Left forelimb (tissue), 1 donor: ENCODE results near the gene C17orf114.

Experiments used
- DNase-seq: peaks from one replicate; pipeline ENCODE4 v3.0.0-alpha.2; 2018; ENCODE audit warnings: low spot score

Gene C17orf114

DNA sequence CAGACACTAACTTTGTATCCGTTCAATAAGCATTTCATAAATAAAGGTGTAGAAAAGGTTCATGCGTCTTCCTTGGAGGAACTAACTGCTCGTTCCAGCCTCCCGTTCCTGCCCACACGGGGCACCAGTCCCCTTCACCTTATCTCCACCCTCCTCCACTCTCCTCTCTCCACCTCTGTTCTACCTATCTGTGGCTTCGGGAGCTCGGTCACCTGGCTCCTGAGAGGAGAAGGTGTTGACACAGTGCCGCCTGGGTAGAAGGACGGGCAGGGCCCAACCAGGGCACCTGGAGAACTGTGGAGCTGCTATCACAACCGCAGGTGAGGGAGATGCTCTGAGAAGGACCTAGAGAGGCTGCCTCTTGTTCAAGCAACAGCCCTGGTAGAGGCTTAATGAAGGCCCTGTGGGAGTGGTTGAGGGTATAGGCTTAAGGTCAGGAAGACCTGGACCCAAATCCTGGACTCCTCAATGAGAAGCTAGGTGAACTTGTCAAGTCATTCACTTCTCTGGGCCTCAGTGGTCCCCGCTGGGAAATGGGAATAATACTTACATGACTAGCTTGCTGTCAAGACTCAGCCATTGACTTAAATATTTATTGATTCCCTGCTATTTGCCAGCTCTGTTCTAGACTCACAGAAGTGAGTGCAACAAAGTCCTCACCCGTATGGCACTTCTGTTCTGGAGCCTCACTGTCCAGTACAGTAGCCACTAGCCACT lies 21.4 kb upstream of the C17orf114 start:
- DNase-seq = no peak

- DNase-seq = no peak
Observed at GRCh38 chr17:4822835-4823234, 20.7 kb upstream of the C17orf114 start.

DNA sequence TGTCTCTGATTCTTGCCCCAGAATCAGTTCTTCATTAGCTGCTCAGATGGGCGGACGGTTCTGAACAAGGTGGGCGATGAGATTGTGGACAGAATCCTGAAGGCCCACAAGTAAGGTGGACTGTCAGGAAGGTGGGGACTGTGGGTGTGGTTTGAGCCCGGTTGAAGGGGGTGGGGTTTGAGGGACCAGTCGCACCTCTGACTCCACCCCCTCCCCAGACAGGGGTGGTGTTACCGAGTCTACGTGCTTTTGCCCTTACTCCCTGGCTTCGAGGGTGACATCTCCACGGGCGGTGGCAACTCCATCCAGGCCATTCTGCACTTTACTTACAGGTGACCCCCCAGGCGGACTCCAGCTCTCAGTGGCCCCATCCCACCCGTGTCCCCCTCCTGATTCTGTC lies 16.1 kb upstream of the C17orf114 start:
- DNase-seq = no peak

GRCh38 chr17:4816826-4817225 lies 14.7 kb upstream of the C17orf114 start:
- DNase-seq = no peak

DNA sequence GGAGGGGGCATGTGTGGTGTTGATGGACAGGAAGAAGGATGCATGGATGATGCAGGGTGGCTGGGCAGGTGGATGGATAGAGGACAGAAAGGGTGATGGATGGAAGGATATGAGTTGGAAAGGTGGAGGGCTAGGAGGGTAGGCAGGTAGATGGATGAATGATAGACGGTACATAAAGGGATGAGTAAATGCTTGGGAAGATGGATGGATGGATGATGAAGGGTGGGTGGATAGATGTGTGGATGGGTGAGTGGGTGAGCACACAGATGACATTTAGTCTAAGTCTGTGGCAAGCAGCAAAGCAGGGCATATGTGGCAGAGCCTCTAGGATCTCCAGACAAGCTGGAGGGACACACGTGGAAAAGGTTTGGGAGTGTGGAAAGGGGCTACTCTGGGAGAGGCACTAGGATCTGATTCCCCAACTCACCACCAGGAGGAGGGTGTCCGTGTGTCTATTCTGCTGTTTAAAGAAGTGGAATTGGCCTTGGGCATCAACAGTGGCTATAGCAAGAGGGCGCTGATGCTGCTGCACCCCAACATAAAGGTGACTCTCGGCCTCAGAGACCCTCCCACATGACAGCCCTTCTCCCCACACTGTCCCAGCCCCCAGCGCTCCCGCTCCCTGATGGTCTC lies 13.0 kb upstream of the C17orf114 start:
- DNase-seq = no peak

DNA sequence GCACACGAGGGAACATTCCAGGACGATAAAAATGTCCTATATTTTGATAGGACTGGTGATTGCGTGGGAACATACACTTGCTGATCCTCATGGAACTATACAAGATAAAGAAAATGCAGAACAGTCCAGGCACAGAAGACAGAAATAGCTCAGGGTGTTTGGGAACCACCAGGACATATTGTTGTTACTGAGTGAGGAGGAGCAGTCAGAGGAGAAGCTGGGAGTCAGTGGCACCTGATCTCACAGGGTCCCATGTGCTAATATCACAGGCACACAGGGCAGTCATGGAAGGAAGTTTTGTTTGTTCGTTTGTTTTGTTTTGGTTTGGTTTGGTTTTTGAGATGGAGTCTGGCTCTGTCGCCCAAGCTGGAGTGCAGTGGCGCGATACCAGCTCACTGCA lies 10.6 kb upstream of the C17orf114 start:
- DNase-seq = no peak

- no peak for DNase-seq
Observed at GRCh38 chr17:4811471-4811870, 9.3 kb upstream of the C17orf114 start.

GRCh38 chr17:4810696-4811290 lies 8.7 kb upstream of the C17orf114 start:
- no peak for DNase-seq

- DNase-seq = no peak
Observed at GRCh38 chr17:4808378-4808767, 6.2 kb upstream of the C17orf114 start.

DNA sequence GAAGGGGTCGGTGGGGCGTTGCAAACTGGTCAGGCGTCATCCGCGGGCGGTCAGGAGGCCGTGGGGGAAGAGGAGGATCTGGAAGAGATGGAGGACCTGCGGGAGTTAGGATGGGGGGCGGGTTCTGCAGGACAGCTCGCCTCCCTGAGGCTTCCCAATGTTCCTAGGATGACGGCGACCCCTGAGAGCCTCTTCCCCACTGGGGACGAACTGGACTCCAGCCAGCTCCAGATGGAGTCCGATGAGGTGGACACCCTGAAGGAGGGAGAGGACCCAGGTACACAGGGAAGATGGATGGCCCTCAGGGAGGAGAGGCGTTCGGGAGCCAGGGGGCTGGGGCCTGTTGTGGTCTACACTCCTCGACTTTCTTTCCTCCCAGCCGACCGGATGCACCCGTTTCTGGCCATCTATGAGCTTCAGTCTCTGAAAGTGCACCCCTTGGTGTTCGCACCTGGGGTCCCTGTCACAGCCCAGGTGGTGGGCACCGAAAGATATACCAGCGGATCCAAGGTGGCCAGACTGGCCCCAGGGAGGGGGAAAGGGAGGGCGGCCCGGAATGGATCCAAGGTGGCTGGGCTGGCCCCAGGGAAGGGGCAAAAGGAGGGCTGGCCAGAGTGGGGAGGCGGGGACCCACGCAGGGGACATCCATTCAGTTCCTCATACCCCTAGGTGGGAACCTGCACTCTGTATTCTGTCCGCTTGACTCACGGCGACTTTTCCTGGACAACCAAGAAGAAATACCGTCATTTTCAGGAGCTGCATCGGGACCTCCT lies 5.7 kb upstream of the C17orf114 start:
- no peak for DNase-seq

- peak; percentile 88 for DNase-seq
Observed at GRCh38 chr17:4806777-4807604, 4.9 kb upstream of the C17orf114 start, which contains the start of gene PLD2. Gene PLD2, plus strand, starts transcription at chr17:4807152. Its CDS starts 621 bp downstream, at chr17:4807773.

DNA sequence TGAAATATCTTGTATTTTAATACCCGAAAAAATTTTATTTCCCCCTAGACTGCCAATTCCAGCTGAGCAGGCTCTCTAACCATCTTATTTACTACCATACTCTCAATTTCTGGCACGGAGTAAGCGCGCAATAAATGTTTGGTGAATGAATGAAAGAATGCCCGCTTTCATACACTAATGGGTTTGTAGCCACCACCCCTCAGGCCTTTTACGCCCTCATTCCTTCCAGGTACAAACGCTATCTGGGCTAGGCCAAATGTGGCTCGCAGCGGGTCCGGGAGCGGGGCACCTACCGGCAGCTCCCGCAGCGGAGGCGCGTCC lies 4.3 kb upstream of the C17orf114 start:
- no peak for DNase-seq

DNA sequence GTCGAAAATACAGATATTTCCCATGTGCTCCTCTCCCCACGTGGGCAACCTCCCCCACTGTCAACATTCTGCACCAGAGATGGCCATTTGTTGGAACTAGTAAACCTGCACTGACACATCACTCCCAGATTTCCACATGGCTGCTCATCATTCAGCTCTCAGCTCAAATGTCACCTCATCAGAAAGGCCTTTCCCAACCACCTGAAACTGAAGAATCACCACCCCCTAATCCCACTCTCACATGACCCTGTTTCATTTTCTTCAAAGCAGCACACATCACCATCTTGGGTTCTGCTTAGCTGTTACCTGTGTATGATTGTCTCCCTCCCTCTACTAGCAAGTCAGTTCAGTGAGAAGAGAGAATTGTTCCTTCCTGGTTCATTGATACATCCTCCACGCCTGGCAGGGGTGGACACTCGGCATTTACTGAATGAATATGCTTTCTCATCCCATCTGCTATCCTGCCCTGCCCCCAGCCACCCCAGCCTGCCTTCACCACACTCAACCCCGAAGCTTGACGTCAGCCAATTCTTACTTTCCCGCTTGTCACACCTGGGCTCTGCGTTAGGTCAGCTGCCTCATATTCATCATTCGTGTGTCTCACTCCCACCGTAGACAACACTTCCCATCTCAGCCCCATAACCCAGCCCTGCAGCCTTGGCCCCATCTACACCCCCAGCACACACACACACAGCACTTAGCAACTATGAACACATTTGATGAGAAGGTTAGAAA lies 1.5 kb downstream of the C17orf114 start:
- no peak for DNase-seq

DNA sequence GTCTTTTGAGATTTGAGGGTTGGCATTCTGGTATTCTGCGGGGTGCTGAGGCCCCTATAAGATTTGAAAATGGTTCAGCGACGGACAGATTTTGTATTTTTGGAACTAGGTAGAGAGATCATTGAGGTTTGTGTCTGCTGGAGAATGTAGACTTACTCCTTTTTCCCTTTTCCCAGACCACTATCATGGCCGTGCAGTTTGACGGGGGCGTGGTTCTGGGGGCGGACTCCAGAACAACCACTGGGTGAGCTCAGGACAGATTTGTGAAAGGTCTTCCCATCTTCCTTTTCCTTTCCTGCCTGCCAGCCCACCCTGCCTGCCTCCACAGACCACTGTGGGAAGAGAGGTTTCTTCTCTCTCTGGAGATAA lies 5.6 kb downstream of the C17orf114 start:
- DNase-seq = no peak

- no peak for DNase-seq
Observed at GRCh38 chr17:4795168-4795567, 7.0 kb downstream of the C17orf114 start.

GRCh38 chr17:4790705-4791088 lies 11.4 kb downstream of the C17orf114 start:
- no peak for DNase-seq

DNA sequence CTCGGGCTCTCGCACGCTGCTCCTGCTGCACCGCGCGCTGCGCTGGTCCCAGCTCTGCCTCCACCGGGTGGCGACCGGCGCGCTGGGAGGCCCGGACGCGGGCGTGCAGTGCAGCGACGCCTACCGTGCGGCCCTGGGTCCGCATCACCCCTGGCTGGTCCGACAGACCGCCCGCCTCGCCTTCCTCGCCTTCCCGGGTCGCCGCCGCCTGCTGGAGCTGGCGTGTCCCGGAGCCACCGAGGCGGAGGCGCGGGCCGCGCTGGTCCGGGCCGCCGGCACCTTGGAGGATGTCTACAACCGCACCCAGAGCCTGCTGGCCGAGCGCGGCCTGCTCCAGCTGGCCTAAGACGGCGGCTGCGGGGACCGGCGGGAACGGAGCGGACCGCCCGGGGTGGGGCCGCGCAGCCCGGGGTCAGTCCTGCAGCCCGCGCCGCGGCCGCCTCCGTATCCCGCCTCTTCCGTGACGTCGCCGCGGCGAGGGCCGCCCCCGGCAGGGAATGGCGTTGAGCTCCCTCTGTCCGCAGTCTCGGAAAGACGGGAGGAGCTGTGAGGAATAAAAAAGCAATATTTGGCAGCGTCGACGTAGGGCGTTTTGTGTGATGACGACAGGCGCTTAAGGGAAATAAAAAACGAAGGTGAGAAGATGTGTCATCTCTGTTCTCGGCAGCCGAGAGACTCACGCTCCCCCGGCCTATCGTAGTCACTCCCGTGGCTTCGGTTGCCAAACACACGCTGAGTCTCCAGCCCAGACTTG lies 12.0 kb downstream of the C17orf114 start:
- peak; percentile 89 for DNase-seq

GRCh38 chr17:4789701-4789950 lies 12.5 kb downstream of the C17orf114 start:
- DNase-seq = no peak

GRCh38 chr17:4788807-4789700 lies 13.1 kb downstream of the C17orf114 start, which contains the start of gene GLTPD2:
Gene GLTPD2, plus strand, starts transcription at chr17:4788964. Its CDS starts 48 bp downstream, at chr17:4789012.
- no peak for DNase-seq
